SK-N-SH (cell line): Measurements from ENCODE around the gene TBL1X. TPM values are rescaled to one million over a fixed set of nuclear protein-coding genes. Genes with fewer than 3 reads are reported as not detected.

Source experiments
- CTCF ChIA-PET: fragments of 300-600, 350-600 bp; formaldehyde crosslinking; extraction: SDS; loops from one replicate; lab custom pipeline; 2021; lab: Yijun Ruan, JAX
- POLR2A ChIA-PET: fragments of 350-600 bp; sonication (Branson Sonifier 250); formaldehyde crosslinking; extraction: SDS; loops from one replicate; lab custom pipeline; 2020; ENCODE audit warnings: antibody characterized with exemption, inconsistent platforms; lab: Yijun Ruan, JAX
- DNase-seq: peaks from one replicate; pipeline ENCODE4 v3.0.0; 2012
- H2AFZ ChIP-seq: fragments of 200-600 bp; sonication (generic); 2 replicates; pipeline ENCODE4 v1.8.1; 2016; ENCODE audit warnings: antibody characterized with exemption, mild to moderate bottlenecking, low read depth
- H3F3A ChIP-seq: fragments of 200-600 bp; sonication (generic); replicated peaks from 2 replicates; pipeline ENCODE3; 2016; ENCODE audit warnings: antibody characterized with exemption, mild to moderate bottlenecking; ENCODE audit not compliant: insufficient read depth
- H3K27ac ChIP-seq, 2 experiments: fragments of 200-500 bp in 1 of 2; fragments of 200-600 bp in 1 of 2; sonication (Bioruptor generic) in 1 of 2; sonication (generic), shearing (Covaris generic) in 1 of 2; 2 replicates each; pipeline versions ENCODE4 v1.5.1 to v1.6.1; 2014 to 2016; ENCODE audit warnings: low read depth in 2 of 2, inconsistent platforms in 1 of 2, low read length in 1 of 2, mild to moderate bottlenecking in 1 of 2, mixed read lengths in 1 of 2
- H3K27me3 ChIP-seq: fragments of 200-600 bp; sonication (generic), shearing (Covaris generic); 2 replicates; pipeline ENCODE4 v1.6.1; 2016; ENCODE audit warnings: mixed run types; ENCODE audit not compliant: insufficient read depth
- H3K36me3 ChIP-seq, 2 experiments: fragments of 200-500 bp in 1 of 2; fragments of 200-600 bp in 1 of 2; sonication (Bioruptor generic) in 1 of 2; sonication (generic) in 1 of 2; replicated peaks in 1 of 2; 2 replicates each; pipeline versions ENCODE3 to v1.5.1; 2014 to 2016; ENCODE audit warnings: low read length in 1 of 2, mild to moderate bottlenecking in 1 of 2; ENCODE audit not compliant: insufficient read depth in 2 of 2, control insufficient read depth in 1 of 2
- H3K4me1 ChIP-seq, 2 experiments: fragments of 200-500 bp in 1 of 2; fragments of 200-600 bp in 1 of 2; sonication (Bioruptor generic) in 1 of 2; sonication (generic), shearing (Covaris generic) in 1 of 2; 2 replicates each; pipeline versions ENCODE4 v1.5.1 to v1.6.1; 2014 to 2016; ENCODE audit warnings: low read depth in 1 of 2, low read length in 1 of 2, mixed run types in 1 of 2; ENCODE audit not compliant: insufficient read depth in 2 of 2, control insufficient read depth in 1 of 2
- H3K4me2 ChIP-seq: fragments of 200-600 bp; sonication (generic), shearing (Covaris generic); 2 replicates; pipeline ENCODE4 v1.6.1; 2017; ENCODE audit warnings: mixed run types
- H3K4me3 ChIP-seq, 2 experiments: fragments of 200-500 bp in 1 of 2; fragments of 200-600 bp in 1 of 2; sonication (Bioruptor generic) in 1 of 2; sonication (generic), shearing (Covaris generic) in 1 of 2; 2 replicates each; pipeline versions ENCODE4 v1.5.1 to v1.8.1; 2014 to 2016; ENCODE audit warnings: low read depth in 2 of 2, inconsistent platforms in 1 of 2, low read length in 1 of 2, mild to moderate bottlenecking in 1 of 2, mixed read lengths in 1 of 2, moderate library complexity in 1 of 2
- H3K79me2 ChIP-seq: fragments of 200-600 bp; sonication (generic); 2 replicates; pipeline ENCODE4 v1.8.1; 2017; ENCODE audit warnings: mild to moderate bottlenecking; ENCODE audit not compliant: insufficient read depth
- H3K9ac ChIP-seq: fragments of 200-600 bp; sonication (generic); 2 replicates; pipeline ENCODE4 v1.6.1; 2017; ENCODE audit warnings: mixed run types
- H3K9me2 ChIP-seq: fragments of 200-600 bp; sonication (generic); 2 replicates; pipeline ENCODE4 v1.6.1; 2017; ENCODE audit warnings: mixed run types
- H3K9me3 ChIP-seq: fragments of 200-600 bp; sonication (generic); 2 replicates; pipeline ENCODE4 v1.6.1; 2017; ENCODE audit warnings: mixed run types, mild to moderate bottlenecking, moderate library complexity
- H4K20me1 ChIP-seq: fragments of 200-600 bp; sonication (generic); 2 replicates; pipeline ENCODE4 v1.6.1; 2017; ENCODE audit warnings: mild to moderate bottlenecking, mixed run types; ENCODE audit not compliant: insufficient read depth
- IRF3 ChIP-seq: fragments of 150-350 bp; IDR thresholded peaks from 2 replicates; pipeline ENCODE4 v1.6.1; 2016; ENCODE audit warnings: mild to moderate bottlenecking, low read depth, low read length
- JUND ChIP-seq: IDR thresholded peaks from 2 replicates; pipeline ENCODE4 v1.4.0; 2012
- MXI1 ChIP-seq: IDR thresholded peaks from 2 replicates; pipeline ENCODE4 v1.6.1; 2012; ENCODE audit warnings: mild to moderate bottlenecking, low read depth, low read length, improper control_type of control experiment
- NRF1 ChIP-seq: IDR thresholded peaks from 2 replicates; pipeline ENCODE4 v1.6.1; 2012; ENCODE audit warnings: low read depth, mild to moderate bottlenecking, low read length
- PBX3 ChIP-seq: IDR thresholded peaks from 2 replicates; pipeline ENCODE4; 2012
- RCOR1 ChIP-seq: fragments of 150-350 bp; IDR thresholded peaks from 2 replicates; pipeline ENCODE4 v1.6.1; 2017; ENCODE audit warnings: antibody characterized with exemption, low read length
- RXRA ChIP-seq: IDR thresholded peaks from 2 replicates; pipeline ENCODE4 v1.4.0; 2012; ENCODE audit warnings: low read depth, mild to moderate bottlenecking, borderline replicate concordance
- TAF1 ChIP-seq: IDR thresholded peaks from 2 replicates; pipeline ENCODE4 v1.6.1; 2012; ENCODE audit warnings: low read depth, mild to moderate bottlenecking, low read length, moderate library complexity, borderline replicate concordance
- TEAD4 ChIP-seq: IDR thresholded peaks from 2 replicates; pipeline ENCODE4 v1.4.0; 2012; ENCODE audit warnings: mild to moderate bottlenecking, borderline replicate concordance; ENCODE audit not compliant: insufficient read depth
- USF1 ChIP-seq: IDR thresholded peaks from 2 replicates; pipeline ENCODE4 v1.4.0; 2012; ENCODE audit warnings: low read depth, borderline replicate concordance
- YY1 ChIP-seq: IDR thresholded peaks from 2 replicates; pipeline ENCODE4 v1.4.0; 2012; ENCODE audit warnings: low read depth, mild to moderate bottlenecking
- WGBS: methylation state at CpG from one replicate; pipeline ENCODE4 v1.1.6; 2017; ENCODE audit warnings: low lambda C conversion rate; 5-methylcytosine and 5-hydroxymethylcytosine counted together
- polyA plus RNA-seq, 3 experiments: library from polyadenylated mRNA; depleted of rRNA; stranded (reverse); fragments of >200 nt; gene quantifications; 2 replicates each; pipeline ENCODE4 v1.2.3, GENCODE V29; 2012
- TF ChIP-seq, protein P1 (sequence below): IDR thresholded peaks from 2 replicates; pipeline ENCODE4 v1.4.0; 2012; ENCODE audit warnings: low read depth, borderline replicate concordance

TBL1X gene
- polyA plus RNA-seq, 1 of the 3 experiments (the other 2 are of a cell fraction) = 10.6 TPM

DNA sequence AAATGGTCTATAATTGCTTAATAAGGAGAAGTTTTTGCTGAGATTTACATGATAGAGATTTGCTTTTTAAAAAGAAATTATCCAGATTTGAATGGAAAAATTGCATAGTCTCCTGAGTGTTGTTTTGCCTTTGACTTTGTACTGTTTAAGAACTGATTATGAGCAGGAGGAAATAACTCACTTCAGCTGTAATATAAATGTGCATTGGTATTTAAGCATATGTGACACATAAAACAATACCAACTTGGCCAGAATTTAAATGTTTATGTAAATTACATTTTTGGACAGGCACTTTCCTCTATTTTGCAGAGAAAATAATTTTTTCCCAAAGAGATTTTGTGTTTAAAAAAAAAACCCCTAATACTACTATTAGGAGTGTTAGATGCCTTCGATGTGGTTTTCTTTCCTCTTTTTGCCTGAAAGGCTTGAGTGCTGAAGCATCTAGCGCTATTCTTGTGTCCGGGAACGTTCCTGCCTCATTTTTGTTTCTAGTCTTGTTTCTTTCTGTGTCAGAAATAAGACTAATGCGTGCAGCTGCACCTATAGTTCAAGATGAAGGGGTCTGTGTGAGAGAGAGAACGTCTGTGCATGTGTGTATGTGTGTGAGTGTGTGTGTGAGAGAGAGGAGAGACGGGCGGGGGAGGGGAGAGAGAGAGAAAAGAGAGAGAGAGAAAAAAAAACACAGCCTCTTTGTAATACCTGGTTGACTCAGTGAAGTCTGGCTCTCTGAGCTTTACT lies 60.8 kb downstream of the TBL1X start (continued):
- TF ChIP-seq NRF1 = no peak
- no peak for TF ChIP-seq PBX3
- TF ChIP-seq TEAD4 = no peak
- TF ChIP-seq, all 33 proteins: peak for 0

- Histone ChIP-seq H3K9me3 (no peaks in the 10 kb centered on the region), H3K36me3 (no peaks in the 10 kb centered on the region), H3F3A (no peaks in the 10 kb centered on the region), H2AFZ (no peak overlapping the region), H3K27me3 (no peaks in the 10 kb centered on the region), H4K20me1 (0 out of 2 replicates have a peak, but pooled peaks cover 6% of the 10 kb centered on the region), H3K4me2 (no peak overlapping the region), H3K4me1 (no peaks in the 10 kb centered on the region), H3K79me2 (peaks cover 43% of the 10 kb centered on the region; the same call in 1 of the 2 replicates), H3K27ac (no peak overlapping the region), H3K4me3 (no peak overlapping the region), H3K9me2 (no peaks in the 10 kb centered on the region), H3K9ac (no peak overlapping the region)
- ChIA-PET POLR2A (no interaction called here), CTCF (no interaction called here)
- no peak for DNase-seq
- TF ChIP-seq MXI1 = no peak
- TF ChIP-seq YY1 = no peak
- no peak for TF ChIP-seq JUND
- 68% methylated on average over 9 of the region's 14 CpGs for WGBS
Observed at GRCh38 chrX:9526965-9527364, 62.1 kb downstream of the TBL1X start.

- Histone ChIP-seq H3K4me1 (peaks cover 0 to 1% of the 10 kb centered on the region in 2 experiments; a peak in 1 of 4 replicates), H3F3A (no peaks in the 10 kb centered on the region), H3K9me3 (no peaks in the 10 kb centered on the region), H3K27me3 (no peaks in the 10 kb centered on the region), H3K36me3 (no peaks in the 10 kb centered on the region), H4K20me1 (peaks cover 6% of the 10 kb centered on the region; the same call in 1 of the 2 replicates), H3K4me2 (no peak overlapping the region), H3K9me2 (no peaks in the 10 kb centered on the region), H3K9ac (no peak overlapping the region), H3K4me3 (no peak overlapping the region), H3K79me2 (peaks cover 45% of the 10 kb centered on the region; the same call in 1 of the 2 replicates), H3K27ac (no peak overlapping the region), H2AFZ (no peak overlapping the region)
- no peak for DNase-seq
- ChIA-PET POLR2A (no interaction called here), CTCF (interaction anchor here (1.3 kb wide), 1 partner anchor 10 kb away, joined by 3 read pairs; no protein-coding TSS in a partner anchor)
- 44% methylated on average over 5 of the region's 7 CpGs for WGBS
- TF ChIP-seq, protein P1, sequence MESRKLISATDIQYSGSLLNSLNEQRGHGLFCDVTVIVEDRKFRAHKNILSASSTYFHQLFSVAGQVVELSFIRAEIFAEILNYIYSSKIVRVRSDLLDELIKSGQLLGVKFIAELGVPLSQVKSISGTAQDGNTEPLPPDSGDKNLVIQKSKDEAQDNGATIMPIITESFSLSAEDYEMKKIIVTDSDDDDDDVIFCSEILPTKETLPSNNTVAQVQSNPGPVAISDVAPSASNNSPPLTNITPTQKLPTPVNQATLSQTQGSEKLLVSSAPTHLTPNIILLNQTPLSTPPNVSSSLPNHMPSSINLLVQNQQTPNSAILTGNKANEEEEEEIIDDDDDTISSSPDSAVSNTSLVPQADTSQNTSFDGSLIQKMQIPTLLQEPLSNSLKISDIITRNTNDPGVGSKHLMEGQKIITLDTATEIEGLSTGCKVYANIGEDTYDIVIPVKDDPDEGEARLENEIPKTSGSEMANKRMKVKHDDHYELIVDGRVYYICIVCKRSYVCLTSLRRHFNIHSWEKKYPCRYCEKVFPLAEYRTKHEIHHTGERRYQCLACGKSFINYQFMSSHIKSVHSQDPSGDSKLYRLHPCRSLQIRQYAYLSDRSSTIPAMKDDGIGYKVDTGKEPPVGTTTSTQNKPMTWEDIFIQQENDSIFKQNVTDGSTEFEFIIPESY = no peak
- TF ChIP-seq IRF3 = no peak
- TF ChIP-seq RXRA = no peak
- no peak for TF ChIP-seq RCOR1
- TF ChIP-seq USF1 = no peak
- TF ChIP-seq NRF1 = no peak
- no peak for TF ChIP-seq TAF1
Observed at GRCh38 chrX:9528498-9528897, 63.6 kb downstream of the TBL1X start.
